ENCODE measurements around the gene ACSF3. TPM values are rescaled to one million over a fixed set of nuclear protein-coding genes. Genes with fewer than 3 reads are reported as not detected.

The ACSF3 gene
- total RNA-seq = 16.2 TPM

DNA sequence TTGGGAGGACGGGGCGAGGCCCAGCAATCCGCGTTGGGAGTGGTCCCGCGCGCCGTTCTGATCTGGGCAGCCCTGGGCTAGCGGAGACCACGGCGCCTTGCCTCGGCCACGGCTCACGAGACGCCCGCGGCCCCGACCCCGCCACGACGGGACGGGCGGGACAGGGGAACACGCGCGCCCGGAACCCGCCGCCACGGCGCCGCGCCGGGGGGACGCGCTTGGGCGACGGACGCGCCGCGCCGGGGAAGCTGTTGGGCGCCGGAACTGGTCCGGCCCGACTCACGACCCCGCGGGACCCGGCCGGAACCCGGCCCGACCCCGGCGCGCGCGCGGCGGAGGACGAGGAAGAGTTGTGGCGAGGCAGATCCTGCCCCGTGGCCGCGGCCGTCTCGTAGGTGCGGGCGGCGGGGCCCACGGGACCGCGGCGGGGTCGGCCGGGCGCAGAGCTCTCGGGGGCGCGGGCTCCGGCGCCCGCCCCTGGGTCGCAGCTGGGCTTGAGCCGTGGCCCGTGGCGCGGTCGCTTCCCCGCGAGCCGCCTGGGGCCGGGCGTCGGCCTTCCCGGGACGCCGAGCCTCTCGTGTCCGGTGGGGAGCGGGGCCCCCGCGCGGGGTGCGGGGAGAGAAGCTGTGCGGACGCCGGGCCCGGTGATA lies at the start of gene ACSF3:
ACSF3 (plus strand) TSS at position 251 of the 650 bp plus-strand sequence. CDS start 6,830 bp downstream, outside the sequence.
- peak; percentile 39 for DNase-seq

GRCh38 chr16:89044418-89045180 lies 49.1 kb upstream of the ACSF3 start:
- DNase-seq = no peak

DNA sequence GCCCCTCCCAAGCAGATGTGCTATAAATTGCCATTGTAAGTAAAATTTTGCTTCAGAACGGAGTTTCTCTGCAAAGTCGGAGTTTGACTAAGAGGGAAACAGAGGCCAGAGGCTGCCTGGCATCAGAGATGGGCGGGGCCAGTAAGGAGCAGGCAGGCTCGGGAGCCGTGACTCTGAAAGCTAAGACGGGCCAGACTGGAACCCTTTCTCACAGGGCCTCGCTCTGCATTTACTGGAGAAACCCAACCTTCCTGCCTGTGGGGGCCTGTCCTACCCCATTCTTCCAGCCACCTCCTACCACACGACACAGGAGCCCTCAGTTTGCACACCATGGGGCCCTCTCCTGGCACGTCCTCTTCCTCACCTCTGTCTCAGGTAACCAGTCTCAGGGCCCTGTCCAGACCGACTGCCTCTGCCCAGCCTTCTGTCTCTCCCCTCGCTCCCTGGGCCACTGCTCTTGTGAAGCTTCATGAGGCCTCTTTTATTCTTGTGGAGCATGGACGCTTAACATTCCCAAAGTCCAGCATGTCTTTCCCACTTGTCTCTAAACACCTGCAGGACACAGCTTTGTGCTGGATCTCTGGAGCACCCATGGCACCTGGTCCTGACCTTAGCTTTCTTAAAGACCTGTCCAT lies 48.4 kb upstream of the ACSF3 start:
- DNase-seq = no peak

DNA sequence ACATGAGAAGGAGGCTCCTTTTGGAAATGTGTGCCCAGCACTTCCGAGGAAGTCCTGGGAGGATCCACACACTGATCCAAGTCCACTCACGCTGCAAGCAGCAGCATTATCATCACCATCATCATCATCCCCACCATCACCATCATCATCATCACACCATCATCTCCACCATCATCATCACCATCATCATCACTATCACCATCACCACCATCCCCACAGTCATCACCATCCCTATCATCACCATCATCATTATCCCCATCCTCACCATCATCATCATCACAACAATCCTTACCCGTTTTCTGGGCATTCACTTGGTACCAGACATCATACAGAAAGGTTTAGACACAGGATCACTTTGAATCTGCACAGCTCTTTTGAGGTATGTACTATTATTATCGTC lies 47.8 kb upstream of the ACSF3 start:
- DNase-seq = no peak

DNA sequence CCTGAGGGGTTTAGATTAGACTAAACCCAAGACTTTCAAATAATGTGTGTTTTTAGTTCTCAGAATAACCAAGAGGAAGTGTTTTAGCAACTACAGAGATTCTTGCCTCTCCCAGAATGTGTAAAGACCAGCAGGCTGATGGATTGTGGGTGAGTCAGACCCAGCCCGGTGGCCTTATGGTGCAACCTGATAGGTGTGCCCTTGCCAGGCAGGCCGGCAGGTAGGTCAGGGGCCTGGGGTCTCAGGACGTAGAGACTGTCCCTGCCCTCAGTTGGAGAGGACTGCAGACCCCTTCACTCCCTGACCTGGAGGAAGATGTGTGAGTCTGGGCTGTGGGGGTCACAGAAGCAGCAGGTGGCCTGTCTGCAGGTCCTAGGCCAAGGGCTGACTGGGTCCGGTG lies 47.2 kb upstream of the ACSF3 start:
- DNase-seq = no peak

DNA sequence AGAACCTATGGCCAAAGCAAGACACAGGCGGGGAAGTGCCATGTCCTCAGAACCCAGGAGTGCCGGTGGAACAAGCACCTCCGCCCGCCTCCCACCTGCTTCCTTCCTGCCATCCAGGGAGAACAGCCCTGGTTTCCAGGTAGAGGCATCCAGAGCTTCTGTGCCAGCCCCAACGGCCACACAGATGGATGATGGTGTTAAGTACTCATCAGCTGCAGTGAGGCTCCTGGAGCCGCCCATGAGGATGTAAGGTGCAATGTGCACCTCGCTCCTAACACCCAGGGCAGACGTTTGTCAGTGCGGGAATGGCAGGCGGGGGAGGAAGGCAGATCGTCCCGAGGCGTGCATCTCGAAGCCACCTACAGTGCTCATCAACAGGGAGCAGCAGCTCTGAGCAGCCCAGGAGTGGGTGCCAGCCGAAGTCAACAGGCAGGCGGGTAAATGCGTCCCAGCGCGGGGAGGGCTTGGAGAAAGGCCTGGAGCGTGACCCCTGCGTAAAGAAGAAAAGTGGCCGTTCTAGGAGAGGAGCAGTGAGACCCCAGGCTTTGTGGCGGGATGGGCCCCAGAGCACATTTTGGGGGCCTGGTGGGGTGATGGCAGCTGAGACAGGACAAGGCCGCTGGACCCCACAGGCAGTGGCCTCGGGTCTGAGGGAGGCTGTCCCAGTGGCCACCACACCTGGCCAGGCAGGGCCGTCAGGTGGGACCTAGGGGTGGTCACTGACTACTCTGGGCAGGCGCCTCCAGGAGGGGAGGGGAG lies 46.1 kb upstream of the ACSF3 start:
- no peak for DNase-seq

GRCh38 chr16:89048090-89048725 lies 45.4 kb upstream of the ACSF3 start:
- DNase-seq = no peak

- no peak for DNase-seq
These were observed 44.7 kb upstream of the ACSF3 start for GRCh38 chr16:89048871-89049422.

DNA sequence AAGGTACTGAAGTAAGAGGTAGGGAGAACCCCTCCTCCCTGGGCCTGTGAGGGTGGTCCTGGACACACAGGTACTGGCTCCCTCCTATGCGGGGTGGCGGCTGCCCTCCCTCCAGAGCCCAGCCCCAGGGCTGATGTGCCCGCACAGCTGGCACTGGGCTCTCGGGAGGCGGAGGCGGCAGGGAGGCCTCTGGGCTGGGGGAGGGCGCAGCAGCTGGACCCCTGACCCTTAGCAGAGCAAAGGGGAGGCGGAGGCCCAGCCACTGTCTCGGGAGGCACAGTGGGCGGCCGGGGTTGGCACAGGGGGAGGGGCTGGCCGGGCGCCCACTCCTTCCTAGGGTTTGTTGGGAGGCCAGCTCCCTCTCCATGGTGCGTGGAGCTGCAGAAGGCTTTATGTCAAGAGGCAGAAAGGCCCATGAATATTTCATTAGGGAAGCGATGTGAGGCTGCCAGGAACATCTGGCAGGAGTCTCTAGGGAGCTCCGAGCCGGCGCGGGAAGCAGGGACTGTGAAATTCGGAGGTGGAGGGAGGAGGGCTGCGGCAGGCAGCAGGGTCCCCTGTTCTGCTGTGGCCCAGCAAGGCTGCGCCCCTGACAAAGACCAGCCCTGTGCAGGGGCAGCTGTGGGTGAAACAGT lies 44.1 kb upstream of the ACSF3 start:
- DNase-seq = no peak

- no peak for DNase-seq
These were observed 43.4 kb upstream of the ACSF3 start for GRCh38 chr16:89050119-89050867.

GRCh38 chr16:89050868-89051311 lies 42.8 kb upstream of the ACSF3 start:
- no peak for DNase-seq

DNA sequence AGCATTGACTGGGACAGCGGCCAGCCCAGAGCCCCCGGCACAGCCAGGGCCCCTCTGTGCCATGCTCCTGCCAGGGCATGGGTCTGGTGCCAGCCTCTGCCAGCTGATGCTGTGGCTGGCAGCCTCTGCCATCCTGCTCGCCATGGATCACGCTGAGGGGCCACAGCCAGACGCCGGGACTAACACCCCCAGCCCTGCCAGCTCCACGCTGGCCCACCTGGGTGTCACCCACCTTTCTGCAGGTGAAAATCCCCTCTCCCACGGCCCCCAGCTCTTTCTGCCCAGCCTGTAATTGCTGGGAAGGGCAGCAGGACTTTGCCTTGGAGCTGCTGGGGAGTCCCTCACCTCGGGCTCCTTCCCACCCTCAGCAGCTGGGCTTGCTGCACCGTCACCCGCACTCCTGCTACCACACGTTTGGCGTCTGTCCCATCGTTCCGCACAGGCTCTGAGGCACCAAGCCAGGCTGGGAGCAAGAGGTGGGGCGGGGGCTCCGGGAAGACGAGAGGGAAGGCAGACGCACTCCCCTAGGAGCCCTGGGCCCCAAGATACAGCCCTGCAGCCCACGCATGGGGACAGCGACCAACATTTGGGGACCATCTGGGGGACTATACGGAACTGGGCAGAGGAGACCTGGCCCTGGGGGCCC lies 42.0 kb upstream of the ACSF3 start:
- no peak for DNase-seq

DNA sequence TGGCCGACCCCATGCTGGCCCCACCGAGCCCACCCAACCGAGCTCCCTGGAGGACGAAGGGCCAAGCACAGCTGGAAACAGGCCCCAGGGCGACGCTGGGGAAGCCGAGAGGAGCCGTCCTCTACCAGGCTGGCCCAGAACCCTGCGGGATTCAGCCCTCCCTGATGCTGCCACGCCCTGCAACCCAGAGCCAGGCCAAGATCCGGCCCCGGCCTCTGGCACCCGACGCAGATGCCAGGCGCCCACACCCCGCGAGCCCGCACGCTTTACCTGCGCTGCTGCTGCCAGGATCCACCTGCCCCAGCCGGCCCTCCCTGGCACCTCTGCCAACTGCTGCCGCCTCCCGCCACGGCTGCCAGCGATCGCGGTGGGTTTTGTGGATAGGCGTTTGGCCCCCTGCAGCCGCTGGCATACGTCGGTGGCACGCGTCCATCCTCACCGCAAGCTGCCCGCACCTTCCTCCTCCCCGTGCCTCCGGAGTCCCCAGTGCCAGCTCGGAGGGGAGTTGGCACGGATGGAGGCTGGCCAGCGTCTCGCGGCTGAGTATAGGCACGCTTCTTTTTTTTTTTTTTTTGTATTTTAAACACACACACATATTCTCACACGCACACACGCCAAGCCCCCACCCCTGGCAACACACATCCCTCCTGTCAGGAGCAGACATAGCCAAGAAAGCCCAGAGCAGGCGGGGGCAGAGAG lies 41.3 kb upstream of the ACSF3 start:
- no peak for DNase-seq

DNA sequence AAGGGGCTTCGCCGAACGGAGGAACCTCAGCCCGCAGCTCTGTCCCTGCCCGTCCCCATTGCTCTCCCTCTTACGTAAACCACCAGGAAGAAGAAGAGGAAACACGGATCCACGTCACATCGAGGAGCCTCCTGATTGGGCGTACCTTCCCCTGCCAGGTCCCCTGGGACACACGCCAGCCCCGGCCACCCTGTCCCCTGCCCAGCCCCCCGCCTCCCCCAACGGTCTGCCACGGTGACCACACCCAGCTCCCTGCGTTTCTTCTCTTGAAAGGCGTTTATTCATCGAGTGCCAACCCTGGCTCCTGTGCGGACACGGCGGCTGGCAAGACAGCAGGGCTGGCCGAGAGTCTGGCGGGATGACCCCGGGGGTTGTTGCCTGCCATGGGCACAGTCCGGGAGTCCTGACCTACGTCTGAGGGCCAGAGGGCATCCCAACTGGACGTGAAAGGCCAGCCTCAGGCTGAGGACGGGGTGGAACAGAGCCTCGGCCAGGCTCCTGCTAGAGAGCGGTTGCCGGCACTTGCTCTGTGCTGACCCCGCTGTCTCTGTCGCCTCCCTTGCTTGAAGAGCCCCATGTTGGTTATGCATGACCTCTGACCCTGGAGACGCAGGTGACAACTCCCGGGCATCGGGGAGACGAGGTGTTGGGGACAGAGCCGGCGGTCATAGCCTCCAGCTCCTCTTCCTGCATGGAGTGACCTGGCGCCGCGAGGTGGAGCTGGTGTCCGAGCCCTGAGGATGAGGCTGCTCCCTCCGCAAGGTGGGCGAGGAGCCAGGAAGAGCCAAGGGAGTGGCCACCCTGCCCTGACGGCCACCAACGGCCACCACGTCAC lies 40.5 kb upstream of the ACSF3 start:
- peak; percentile 50 for DNase-seq

GRCh38 chr16:89053725-89054029 lies 40.0 kb upstream of the ACSF3 start:
- no peak for DNase-seq

DNA sequence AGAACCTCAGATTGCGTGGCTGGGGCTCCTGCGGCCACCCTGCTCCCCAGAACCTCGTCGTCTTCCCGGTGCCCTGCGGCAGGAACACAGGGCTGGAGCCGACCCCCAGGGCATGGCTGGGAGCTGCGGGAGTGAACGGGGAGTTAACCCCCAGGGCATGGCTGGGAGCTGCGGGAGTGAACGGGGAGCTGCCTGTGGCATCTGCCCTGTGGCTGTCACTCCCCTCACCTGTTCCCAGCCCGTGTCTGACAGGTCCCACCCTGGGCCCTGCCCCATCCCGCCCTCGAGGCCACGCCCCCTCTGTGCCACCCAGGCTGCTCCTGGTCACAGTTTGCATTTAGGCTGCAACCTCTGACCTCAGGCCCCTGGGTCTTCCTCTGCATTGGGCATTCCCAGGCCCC lies 39.4 kb upstream of the ACSF3 start:
- DNase-seq = no peak

- DNase-seq = no peak
These were observed 38.9 kb upstream of the ACSF3 start for GRCh38 chr16:89054714-89055113.

DNA sequence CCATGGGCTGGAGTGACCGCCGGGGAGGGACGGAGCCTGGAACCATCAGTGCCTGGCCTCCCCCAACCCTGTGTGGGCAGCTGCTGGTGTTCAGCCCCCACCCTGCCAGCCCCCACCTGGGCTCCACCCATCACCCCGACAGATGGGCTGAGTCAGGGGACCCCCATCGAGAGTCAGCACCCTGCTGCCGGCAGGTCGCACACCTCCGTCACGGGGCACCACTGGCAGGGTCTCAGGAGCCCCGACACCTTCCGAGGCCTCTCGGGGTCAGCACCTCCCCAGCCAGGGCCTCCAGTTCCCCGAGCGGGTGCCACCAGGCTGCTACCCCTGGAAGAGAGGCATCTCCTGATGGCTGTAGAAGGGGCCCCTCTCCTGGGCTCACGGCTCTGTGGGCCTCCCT lies 38.3 kb upstream of the ACSF3 start:
- DNase-seq = no peak
